Esophagus (tissue), 2 donors: ENCODE results near the gene CSAD. TPM values are rescaled to one million over a fixed set of nuclear protein-coding genes. Genes with fewer than 3 reads are reported as not detected.

Source experiments
- H3K27ac ChIP-seq, 2 donors: one replicate each; pipeline ENCODE4 v1.5.1; 2013; ENCODE audit warnings: low read depth in 2 of 2, mild to moderate bottlenecking in 2 of 2, inconsistent platforms in 1 of 2, low read length in 1 of 2, moderate library complexity in 1 of 2
- H3K27me3 ChIP-seq, 2 donors: one replicate each; pipeline ENCODE4 v1.6.1; 2013; ENCODE audit warnings: low read length in 2 of 2, control low read depth in 1 of 2, mild to moderate bottlenecking in 1 of 2; ENCODE audit not compliant: insufficient read depth in 2 of 2, control insufficient read depth in 1 of 2
- H3K36me3 ChIP-seq, 2 donors: one replicate each; pipeline ENCODE4 v1.6.1; 2013; ENCODE audit warnings: low read length in 1 of 2; ENCODE audit not compliant: control insufficient read depth in 2 of 2, insufficient read depth in 2 of 2
- H3K4me1 ChIP-seq, 2 donors: one replicate each; pipeline ENCODE4 v1.6.1; 2013; ENCODE audit warnings: low read length in 1 of 2; ENCODE audit not compliant: control insufficient read depth in 2 of 2, insufficient read depth in 2 of 2
- H3K4me3 ChIP-seq, 2 donors: one replicate each; pipeline ENCODE4 v1.5.1; 2013; ENCODE audit warnings: low read length in 2 of 2, mild to moderate bottlenecking in 2 of 2, low read depth in 1 of 2, moderate library complexity in 1 of 2
- H3K9me3 ChIP-seq, 2 donors: one replicate each; pipeline ENCODE4 v1.6.1; 2013; ENCODE audit warnings: mild to moderate bottlenecking in 2 of 2, low read depth in 1 of 2, low read length in 1 of 2, moderate library complexity in 1 of 2; ENCODE audit not compliant: control insufficient read depth in 2 of 2, insufficient read depth in 1 of 2
- WGBS, 2 donors: extraction: QIAGEN DNeasy Blood & Tissue Kit; methylation state at CpG; one replicate each; pipeline ENCODE4 v1.1.7; 2013; 5-methylcytosine and 5-hydroxymethylcytosine counted together
- polyA plus RNA-seq, 2 donors: library from polyadenylated mRNA; stranded (reverse); fragments of 200-250 nt; gene quantifications; one replicate each; pipeline ENCODE4 v1.2.3, GENCODE V29; 2013
- donor health status: healthy with polysubstance abuse.
- donor health status: Bipolar disorder and iron deficiency.

The CSAD gene
- polyA plus RNA-seq, result 10 to 100 TPM; 25.6 to 63.7 TPM

DNA sequence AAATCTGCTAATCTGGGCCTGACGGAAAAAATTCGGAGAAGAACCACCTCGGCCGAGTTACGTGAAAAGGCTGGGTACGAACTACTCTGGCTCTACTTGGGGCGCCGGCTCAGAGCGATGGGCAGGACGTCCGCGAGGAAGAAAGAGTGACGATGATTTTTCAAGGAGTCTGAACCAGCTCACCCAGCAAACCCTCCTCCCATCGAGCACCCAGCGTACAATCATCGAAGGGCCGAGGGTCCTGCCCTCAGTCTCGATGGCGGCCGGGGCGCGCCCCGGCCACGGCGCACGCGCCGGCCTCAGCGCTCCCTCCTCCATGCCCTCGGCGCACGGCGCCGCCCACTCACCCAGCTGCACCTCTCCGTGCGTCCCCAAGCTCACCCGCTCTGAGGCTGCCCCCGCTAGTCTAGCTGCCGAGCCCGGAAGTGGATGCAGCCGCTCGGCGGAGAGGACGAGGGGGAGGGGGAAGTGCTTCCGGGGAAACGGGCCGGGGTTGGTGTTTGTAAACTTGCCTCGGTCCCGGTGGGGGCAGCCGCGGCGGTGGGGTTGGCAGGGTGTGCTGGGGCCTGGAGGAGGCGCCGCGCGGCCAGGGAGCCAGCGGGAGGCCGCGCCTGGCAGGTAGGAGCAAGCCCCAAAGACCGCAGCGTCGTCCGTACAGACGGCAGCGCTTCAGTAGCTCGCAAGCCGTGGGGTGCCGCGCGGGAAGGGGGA is at the start of gene CSAD, which contains the start of gene ZNF740:
TSS of gene CSAD (minus strand) at position 706 of the 711 bp plus-strand sequence. CDS start 7,455 bp downstream, outside the sequence.
TSS of gene ZNF740 (plus strand) at position 503 of the 711 bp plus-strand sequence. CDS start 1,262 bp downstream, outside the sequence.
- H3K4me3 ChIP-seq, result peak within 1 kb of the TSS; percentile 75 to 84
- 1% methylated on average over 62 to 70 of the region's 70 CpGs for WGBS, 2 donors
- peaks cover 0 to 7% of the 10 kb centered on the region in 2 donors for H3K36me3 ChIP-seq
- H3K9me3 ChIP-seq, result no peaks in the 10 kb centered on the region
- H3K27ac ChIP-seq, result peak within 1 kb of the TSS; percentile 94 to 97
- H3K4me1 ChIP-seq, result peaks cover 0 to 13% of the 10 kb centered on the region in 2 donors
- no peaks in the 10 kb centered on the region for H3K27me3 ChIP-seq

DNA sequence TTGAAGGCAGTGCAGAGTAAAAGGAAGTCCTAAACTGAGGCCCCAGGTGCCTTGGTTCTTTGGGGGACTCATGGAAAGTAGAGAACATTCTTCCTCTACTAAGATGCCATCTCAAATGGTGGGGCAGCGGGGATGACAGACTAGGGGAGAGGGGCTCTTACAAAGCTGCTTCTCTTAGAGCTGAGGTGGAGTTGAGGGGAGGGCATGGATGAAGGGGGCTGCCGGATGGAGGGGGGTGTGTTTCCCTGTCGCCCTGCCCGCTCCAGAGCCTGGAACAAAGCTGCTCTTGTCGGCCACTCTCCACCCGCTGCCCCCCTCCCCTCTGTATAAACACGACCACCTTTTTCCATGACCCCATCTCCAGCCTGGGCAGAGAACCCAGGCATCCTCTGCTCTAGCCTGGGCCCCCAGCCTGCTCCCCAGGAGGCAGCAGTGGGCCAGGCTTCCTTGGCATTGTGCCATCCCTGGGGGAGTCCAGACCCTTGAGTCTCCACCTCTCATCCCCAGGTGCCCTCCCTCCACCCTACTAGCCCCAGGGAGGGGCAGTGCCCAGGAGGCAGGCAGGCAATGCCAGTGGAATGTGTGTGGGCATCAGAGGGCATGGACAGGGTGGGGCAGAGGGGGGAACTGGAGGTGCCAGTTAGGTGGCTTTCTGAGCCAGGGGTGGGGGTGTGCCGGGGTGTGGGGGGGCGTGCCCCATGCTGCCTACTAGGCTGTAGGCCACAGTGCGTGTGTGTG is 49.6 kb upstream of the CSAD start:
- Histone ChIP-seq H3K27me3 (no peaks in the 10 kb centered on the region), H3K4me1 (peaks cover 7 to 31% of the 10 kb centered on the region in 2 donors), H3K27ac (peak overlapping the region; percentile 97 to 99), H3K9me3 (no peaks in the 10 kb centered on the region), H3K36me3 (peaks cover 0 to 15% of the 10 kb centered on the region in 2 donors), H3K4me3 (peak overlapping the region; percentile 75 to 90)
- WGBS, 2 donors, result 44 to 54% methylated on average over 7 to 10 of the region's 10 CpGs

GRCh38 chr12:53229454-53229853 is 48.7 kb upstream of the CSAD start:
- Histone ChIP-seq H3K27me3 (no peaks in the 10 kb centered on the region), H3K4me3 (peak overlapping the region; percentile 59 to 90), H3K36me3 (peaks cover 0 to 15% of the 10 kb centered on the region in 2 donors), H3K27ac (peak overlapping the region; percentile 87 to 98), H3K4me1 (peaks cover 7 to 37% of the 10 kb centered on the region in 2 donors), H3K9me3 (no peaks in the 10 kb centered on the region)
- WGBS, 2 donors, result 60 to 68% methylated on average over 2 of the region's 2 CpGs

- H3K4me3 ChIP-seq, result peak overlapping the region in 1 of 2 donors; percentile 11
- H3K27me3 ChIP-seq, result no peaks in the 10 kb centered on the region
- peaks cover 11 to 35% of the 10 kb centered on the region in 2 donors for H3K4me1 ChIP-seq
- H3K9me3 ChIP-seq, result no peaks in the 10 kb centered on the region
- peak overlapping the region; percentile 87 for H3K27ac ChIP-seq
- peaks cover 0 to 15% of the 10 kb centered on the region in 2 donors for H3K36me3 ChIP-seq
- 73 to 82% methylated on average over 1 of the region's 1 CpG for WGBS, 2 donors
These were observed 47.1 kb upstream of the CSAD start for GRCh38 chr12:53227836-53228235.

DNA sequence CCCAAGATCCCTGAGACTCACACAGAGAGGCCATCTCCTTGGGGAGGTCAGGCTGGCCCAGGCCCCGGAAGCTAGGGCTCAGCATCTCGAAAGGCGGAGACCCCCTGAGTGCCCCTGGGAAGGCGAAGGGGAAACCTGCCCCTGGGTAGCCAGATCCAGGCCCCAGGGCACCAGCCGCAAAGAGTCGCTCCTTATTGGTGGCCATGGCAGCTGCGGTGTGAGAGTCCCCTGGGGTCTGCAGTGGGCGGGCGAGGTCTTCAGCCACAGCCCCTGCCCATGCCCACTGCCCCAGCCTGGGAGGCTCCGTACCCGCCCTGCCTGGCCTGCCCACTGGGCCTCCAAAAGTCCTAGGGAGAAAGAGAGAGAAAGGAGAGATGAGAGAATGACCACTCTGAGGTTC is 46.6 kb upstream of the CSAD start:
- peak overlapping the region; percentile 87 for H3K27ac ChIP-seq
- H3K4me3 ChIP-seq, result peak overlapping the region in 1 of 2 donors; percentile 11
- no peaks in the 10 kb centered on the region for H3K9me3 ChIP-seq
- H3K36me3 ChIP-seq, result peaks cover 0 to 15% of the 10 kb centered on the region in 2 donors
- no peaks in the 10 kb centered on the region for H3K27me3 ChIP-seq
- WGBS, 2 donors, result 94% methylated on average over 11 of the region's 11 CpGs
- H3K4me1 ChIP-seq, result peaks cover 11 to 36% of the 10 kb centered on the region in 2 donors

GRCh38 chr12:53226815-53227214 is 46.1 kb upstream of the CSAD start:
- H3K27ac ChIP-seq, result peak overlapping the region; percentile 87
- 83 to 84% methylated on average over 4 of the region's 4 CpGs for WGBS, 2 donors

GRCh38 chr12:53225635-53226424 is 45.1 kb upstream of the CSAD start:
- H3K4me3 ChIP-seq, result peak overlapping the region in 1 of 2 donors; percentile 23
- H3K36me3 ChIP-seq, result peaks cover 0 to 15% of the 10 kb centered on the region in 2 donors
- H3K9me3 ChIP-seq, result no peaks in the 10 kb centered on the region
- WGBS, 2 donors, result 62 to 68% methylated on average over 10 of the region's 10 CpGs
- H3K4me1 ChIP-seq, result peaks cover 11 to 37% of the 10 kb centered on the region in 2 donors
- H3K27ac ChIP-seq, result peak overlapping the region; percentile 91 to 92
- H3K27me3 ChIP-seq, result no peaks in the 10 kb centered on the region

More at GRCh38 chr12:53226815-53227214, 46.1 kb upstream of the CSAD start:
- Histone ChIP-seq H3K4me1 (peaks cover 11 to 37% of the 10 kb centered on the region in 2 donors), H3K27me3 (no peaks in the 10 kb centered on the region), H3K9me3 (no peaks in the 10 kb centered on the region), H3K36me3 (peaks cover 0 to 15% of the 10 kb centered on the region in 2 donors), H3K4me3 (no peak overlapping the region)

- peak overlapping the region; percentile 91 to 92 for H3K27ac ChIP-seq
- H3K9me3 ChIP-seq, result no peaks in the 10 kb centered on the region
- 48 to 60% methylated on average over 10 of the region's 10 CpGs for WGBS, 2 donors
- peaks cover 7 to 37% of the 10 kb centered on the region in 2 donors for H3K4me1 ChIP-seq
- H3K4me3 ChIP-seq, result peak overlapping the region in 1 of 2 donors; percentile 23
- no peaks in the 10 kb centered on the region for H3K27me3 ChIP-seq
- peaks cover 0 to 15% of the 10 kb centered on the region in 2 donors for H3K36me3 ChIP-seq
These were observed 44.3 kb upstream of the CSAD start for GRCh38 chr12:53224897-53225634.
